Liver (tissue), 9 donors: ENCODE measurements around the gene PXDN. TPM values are rescaled to one million over a fixed set of nuclear protein-coding genes. Genes with fewer than 3 reads are reported as not detected.

ENCODE experiments used
- DNase-seq: peaks from one replicate; pipeline ENCODE4 v3.0.0-alpha.2; 2017; ENCODE audit warnings: low spot score
- H3K27ac ChIP-seq, 2 donors: one replicate each; pipeline ENCODE4 v1.7.0; 2013; ENCODE audit warnings: inconsistent platforms in 2 of 2, low read length in 2 of 2, control low read depth in 1 of 2, low read depth in 1 of 2, mild to moderate bottlenecking in 1 of 2
- H3K27me3 ChIP-seq, 4 donors: one replicate each; pipeline versions ENCODE4 v1.6.1 to v1.7.0; 2013; ENCODE audit warnings: low read length in 3 of 4, inconsistent platforms in 1 of 4, mild to moderate bottlenecking in 1 of 4, moderate library complexity in 1 of 4; ENCODE audit not compliant: control insufficient read depth in 4 of 4, insufficient read depth in 4 of 4
- H3K36me3 ChIP-seq, 4 donors: one replicate each; pipeline versions ENCODE4 v1.6.1 to v1.7.0; 2013; ENCODE audit warnings: low read length in 3 of 4, mild to moderate bottlenecking in 3 of 4, low read depth in 1 of 4, moderate library complexity in 1 of 4; ENCODE audit not compliant: control insufficient read depth in 4 of 4, insufficient read depth in 3 of 4
- H3K4me1 ChIP-seq, 4 donors: one replicate each; pipeline versions ENCODE4 v1.6.1 to v1.7.0; 2013; ENCODE audit warnings: low read length in 3 of 4, mild to moderate bottlenecking in 3 of 4, moderate library complexity in 1 of 4; ENCODE audit not compliant: control insufficient read depth in 4 of 4, insufficient read depth in 4 of 4
- H3K4me3 ChIP-seq, 3 donors: one replicate each; pipeline versions ENCODE4 v1.6.1 to v1.7.0; 2013; ENCODE audit warnings: low read length in 3 of 3, control low read depth in 1 of 3, low read depth in 1 of 3, mild to moderate bottlenecking in 1 of 3
- H3K9ac ChIP-seq, 2 donors: one replicate each; pipeline ENCODE4 v1.7.0; 2013; ENCODE audit warnings: low read length in 2 of 2, mild to moderate bottlenecking in 2 of 2, moderate library complexity in 2 of 2, control low read depth in 1 of 2, low read depth in 1 of 2
- H3K9me3 ChIP-seq, 4 donors: one replicate each; pipeline versions ENCODE4 v1.6.1 to v1.7.0; 2013; ENCODE audit warnings: low read length in 3 of 4; ENCODE audit not compliant: control insufficient read depth in 4 of 4
- ATF3 ChIP-seq: IDR thresholded peaks from 2 replicates; pipeline ENCODE4 v1.6.1; 2016; ENCODE audit warnings: antibody characterized with exemption
- CTCF ChIP-seq: fragments of 150-350 bp; IDR thresholded peaks from 2 replicates; pipeline ENCODE4 v1.5.1; 2017; ENCODE audit warnings: improper control_type of control experiment, low read depth, low read length; ENCODE audit not compliant: missing input control
- EGR1 ChIP-seq, 2 donors: IDR thresholded peaks; 2 replicates each; pipeline ENCODE4 v1.6.1; 2016 to 2018; ENCODE audit warnings: antibody characterized with exemption in 2 of 2, low read depth in 2 of 2
- FOXA1 ChIP-seq: IDR thresholded peaks from 2 replicates; pipeline ENCODE4 v1.6.1; 2016; ENCODE audit warnings: antibody characterized with exemption
- FOXA2 ChIP-seq: IDR thresholded peaks from 2 replicates; pipeline ENCODE4 v1.6.1; 2016; ENCODE audit warnings: antibody characterized with exemption
- GABPA ChIP-seq, 2 donors: IDR thresholded peaks in 1 of 2; conservative IDR thresholded peaks in 1 of 2; 2 replicates each; pipeline ENCODE4 v1.6.1; 2016; ENCODE audit warnings: antibody characterized with exemption in 2 of 2, mild to moderate bottlenecking in 1 of 2, moderate library complexity in 1 of 2
- HNF4A ChIP-seq, 2 donors: conservative IDR thresholded peaks; 2 replicates each; pipeline ENCODE4 v1.6.1; 2016; ENCODE audit warnings: antibody characterized with exemption in 2 of 2, mild to moderate bottlenecking in 2 of 2
- HNF4G ChIP-seq: IDR thresholded peaks from 2 replicates; pipeline ENCODE4 v1.6.1; 2016; ENCODE audit warnings: antibody characterized with exemption
- JUND ChIP-seq, 2 donors: IDR thresholded peaks; 2 replicates each; pipeline ENCODE4 v1.6.1; 2016; ENCODE audit warnings: antibody characterized with exemption in 2 of 2
- MAX ChIP-seq: IDR thresholded peaks from 2 replicates; pipeline ENCODE4 v1.6.1; 2016; ENCODE audit warnings: antibody characterized with exemption
- NR2F2 ChIP-seq: IDR thresholded peaks from 2 replicates; pipeline ENCODE4 v1.6.1; 2016; ENCODE audit warnings: antibody characterized with exemption
- RAD21 ChIP-seq, 2 donors: IDR thresholded peaks; 2 replicates each; pipeline ENCODE4 v1.6.1; 2016; ENCODE audit warnings: antibody characterized with exemption in 2 of 2, mild to moderate bottlenecking in 2 of 2
- REST ChIP-seq: IDR thresholded peaks from 2 replicates; pipeline ENCODE4 v1.6.1; 2016; ENCODE audit warnings: antibody characterized with exemption, mild to moderate bottlenecking
- RXRA ChIP-seq, 2 donors: IDR thresholded peaks; 2 replicates each; pipeline ENCODE4 v1.6.1; 2017 to 2018; ENCODE audit warnings: antibody characterized with exemption in 2 of 2, mild to moderate bottlenecking in 1 of 2
- SP1 ChIP-seq: IDR thresholded peaks from 2 replicates; pipeline ENCODE4 v1.6.1; 2018; ENCODE audit warnings: antibody characterized with exemption, mild to moderate bottlenecking
- TAF1 ChIP-seq: conservative IDR thresholded peaks from 2 replicates; pipeline ENCODE4 v1.6.1; 2016; ENCODE audit warnings: antibody characterized with exemption, mild to moderate bottlenecking
- YY1 ChIP-seq: IDR thresholded peaks from 2 replicates; pipeline ENCODE4 v1.6.1; 2016; ENCODE audit warnings: antibody characterized with exemption, mild to moderate bottlenecking
- ZBTB33 ChIP-seq: IDR thresholded peaks from 2 replicates; pipeline ENCODE4 v1.6.1; 2016; ENCODE audit warnings: antibody characterized with exemption
- WGBS: extraction: QIAGEN DNeasy Blood & Tissue Kit; methylation state at CpG from one replicate; pipeline ENCODE4 v1.1.7; 2013; 5-methylcytosine and 5-hydroxymethylcytosine counted together
- polyA plus RNA-seq, 2 donors: library from polyadenylated mRNA; stranded (reverse) in 1 of 2; unstranded in 1 of 2; fragments of 200-250 nt in 1 of 2; fragments of >200 nt in 1 of 2; fragmentation: Nextera tagmentation in 1 of 2; extraction: Ambion mirVana in 1 of 2; gene quantifications; one replicate each; pipeline versions ENCODE4 v1.2.1 to v1.2.3, GENCODE V29; 2013 to 2015
- total RNA-seq, 2 donors: library from RNA; depleted of rRNA; stranded (reverse); fragments of >200 nt; gene quantifications; one replicate each; pipeline ENCODE4 v1.2.3, GENCODE V29; 2014
- donor health status: healthy.
- donor health status: healthy.
- donor health status: healthy.
- donor health status: healthy.
- donor health status: healthy.

The PXDN gene
- total and polyA plus RNA-seq, 4 donors: 4.2 to 21.5 (median 16.9) TPM

- H3K27ac ChIP-seq: no peak overlapping the region
- TF ChIP-seq HNF4A (conservative IDR thresholded peaks at IDR 0.05): no peak
- no peak for TF ChIP-seq GABPA (IDR thresholded peaks at IDR 0.05 in 1 of 2, conservative IDR thresholded peaks at IDR 0.05 in 1 of 2)
- TF ChIP-seq FOXA2: no peak
- no peak for TF ChIP-seq REST
- TF ChIP-seq NR2F2: no peak
- no peak for TF ChIP-seq SP1
- TF ChIP-seq ATF3: no peak
- TF ChIP-seq ZBTB33: no peak
- TF ChIP-seq RAD21 (IDR thresholded peaks at IDR 0.05): no peak
- no peak for TF ChIP-seq YY1
- TF ChIP-seq MAX: no peak
- TF ChIP-seq TAF1: no peak
- no peak for TF ChIP-seq JUND (IDR thresholded peaks at IDR 0.05)
- TF ChIP-seq CTCF: no peak
- no peak for TF ChIP-seq EGR1 (IDR thresholded peaks at IDR 0.05; ENCODE audit: low read depth in 2 of 2)
- no peak for TF ChIP-seq RXRA (IDR thresholded peaks at IDR 0.05)
- TF ChIP-seq HNF4G: no peak
- no peak for TF ChIP-seq FOXA1
- H3K9me3 ChIP-seq: no peaks in the 10 kb centered on the region
- no peak overlapping the region for H3K9ac ChIP-seq
- DNase-seq: no peak
- H3K27me3 ChIP-seq: no peaks in the 10 kb centered on the region
- no peaks in the 10 kb centered on the region for H3K4me1 ChIP-seq
- no peaks in the 10 kb centered on the region for H3K36me3 ChIP-seq
- WGBS: 74% methylated on average over 7 of the region's 7 CpGs
- H3K4me3 ChIP-seq: no peak overlapping the region
Measured at GRCh38 chr2:1613731-1614354, 130.5 kb downstream of the PXDN start.
